GM12878 (cell line): ENCODE data around the gene AP4E1. TPM values are rescaled to one million over a fixed set of nuclear protein-coding genes. Genes with fewer than 3 reads are reported as not detected.

Experiments used
- ATAC-seq: fragments of 200-7000 bp; cut with Tn5 transposase; 3 replicates; pipeline ENCODE4 v1.9.1; 2020; ENCODE audit warnings: mild to moderate bottlenecking, moderate library complexity
- BruUV-seq: library from RNA; stranded (reverse); fragments of 400-500 nt; replicated peaks from 2 replicates; lab custom pipeline; 2021; lab: Mats Ljungman, UMichigan
- CTCF ChIA-PET: fragments of 300-600 bp; sonication (Branson Sonifier 250); formaldehyde crosslinking; extraction: SDS; loops from one replicate; lab custom pipeline; 2021; ENCODE audit warnings: inconsistent platforms; lab: Yijun Ruan, JAX
- POLR2A ChIA-PET: fragments of 350-600 bp; formaldehyde crosslinking; extraction: SDS; loops from one replicate; lab custom pipeline; 2021; ENCODE audit warnings: inconsistent platforms; lab: Charles Lee
- RAD21 ChIA-PET: fragments of 300-600 bp; sonication (Branson Sonifier 250); formaldehyde crosslinking; loops from one replicate; lab custom pipeline; 2023; ENCODE audit warnings: antibody characterized with exemption; ENCODE audit not compliant: unreplicated experiment; lab: Charles Lee
- SMC1A ChIA-PET: fragments of 300-600 bp; sonication (Branson Sonifier 250); formaldehyde crosslinking; loops from one replicate; lab custom pipeline; 2023; ENCODE audit not compliant: unreplicated experiment, uncharacterized antibody; lab: Charles Lee
- DNase-seq: peaks from one replicate; pipeline ENCODE4 v3.0.0-alpha.2; 2011; ENCODE audit warnings: low read depth, low spot score
- FAIRE-seq: peaks from 3 replicates; lab custom pipeline; 2011; peaks lifted over from hg19 to GRCh38; lab: Jason Lieb, UNC
- H2AFZ ChIP-seq: 2 replicates; pipeline ENCODE4 v1.6.0; 2011; ENCODE audit warnings: low read depth, low read length, control low read depth; ENCODE audit not compliant: control insufficient read depth
- H3K27ac ChIP-seq: 2 replicates; pipeline ENCODE4 v1.5.1; 2011; ENCODE audit warnings: control low read depth; ENCODE audit not compliant: control insufficient read depth, insufficient read depth
- H3K27me3 ChIP-seq, 2 experiments: replicated peaks in 1 of 2; 2 replicates each; pipeline versions ENCODE4 v1.6.0 to v1.6.1; 2011; ENCODE audit warnings: low read length in 1 of 2; ENCODE audit not compliant: control insufficient read depth in 2 of 2, insufficient read depth in 2 of 2
- H3K36me3 ChIP-seq, 2 experiments: 2 replicates each; pipeline ENCODE4 v1.5.1; 2011; ENCODE audit warnings: low read length in 1 of 2; ENCODE audit not compliant: control insufficient read depth in 2 of 2, insufficient read depth in 2 of 2
- H3K4me1 ChIP-seq: 2 replicates; pipeline ENCODE4 v1.6.1; 2011; ENCODE audit warnings: mild to moderate bottlenecking, low read length, moderate library complexity, mixed read lengths; ENCODE audit not compliant: control insufficient read depth, insufficient read depth
- H3K4me2 ChIP-seq: 2 replicates; pipeline ENCODE4 v1.6.0; 2011; ENCODE audit warnings: control low read depth; ENCODE audit not compliant: control insufficient read depth, insufficient read depth
- H3K4me3 ChIP-seq: fragments of 200-600 bp; sonication (generic); 2 replicates; pipeline ENCODE4 v1.5.1; 2016
- H3K79me2 ChIP-seq: 2 replicates; pipeline ENCODE4 v1.6.0; 2011; ENCODE audit warnings: low read length; ENCODE audit not compliant: control insufficient read depth, insufficient read depth
- H3K9ac ChIP-seq: 2 replicates; pipeline ENCODE4 v1.8.0; 2011; ENCODE audit warnings: low read length, control low read depth, mixed read lengths; ENCODE audit not compliant: control insufficient read depth, insufficient read depth
- H3K9me3 ChIP-seq: replicated peaks from 3 replicates; pipeline ENCODE4 v1.5.1; 2011; ENCODE audit warnings: mild to moderate bottlenecking, low read length; ENCODE audit not compliant: control insufficient read depth, insufficient read depth
- H4K20me1 ChIP-seq: 2 replicates; pipeline ENCODE4 v1.6.0; 2011; ENCODE audit not compliant: control insufficient read depth, insufficient read depth
- CEBPZ ChIP-seq: fragments of 150-350 bp; IDR thresholded peaks from 2 replicates; pipeline ENCODE4 v1.6.1; 2016; ENCODE audit warnings: low read depth, low read length
- IKZF1 ChIP-seq: fragments of 450-650 bp; conservative IDR thresholded peaks from 2 replicates; pipeline ENCODE4 v1.6.1; 2017; ENCODE audit warnings: antibody characterized with exemption, mild to moderate bottlenecking
- MYB ChIP-seq: fragments of 150-350 bp; IDR thresholded peaks from 2 replicates; pipeline ENCODE4 v1.6.1; 2014; ENCODE audit warnings: mild to moderate bottlenecking, low read depth, low read length, borderline replicate concordance
- SMARCA5 ChIP-seq: fragments of 450-650 bp; IDR thresholded peaks from 2 replicates; pipeline ENCODE4 v1.6.1; 2017; ENCODE audit warnings: mild to moderate bottlenecking
- TCF12 ChIP-seq: IDR thresholded peaks from 2 replicates; pipeline ENCODE4 v1.6.1; 2011; ENCODE audit warnings: low read depth, mild to moderate bottlenecking, low read length
- WRNIP1 ChIP-seq: IDR thresholded peaks from 2 replicates; pipeline ENCODE4 v1.6.1; 2011; ENCODE audit warnings: low read depth, low read length, improper control_type of control experiment, borderline replicate concordance
- WGBS: methylation state at CpG from one replicate; pipeline ENCODE4 v1.1.6; 2016; ENCODE audit warnings: low lambda C conversion rate; ENCODE audit not compliant: insufficient replicate concordance, insufficient coverage; ENCODE audit errors: missing lambda C conversion rate; 5-methylcytosine and 5-hydroxymethylcytosine counted together
- in situ Hi-C: fragments of 300-500 bp; cut with MboI; formaldehyde crosslinking; loops from 9 replicates; pipeline ENCODE4 v1.14.3; 2018; ENCODE audit warnings: mixed read lengths
- intact Hi-C: fragments of 100-400 bp; cut with micrococcal nuclease; formaldehyde crosslinking; loops from one replicate; pipeline ENCODE4 v1.14.2; 2022; ENCODE audit not compliant: unreplicated experiment
- polyA plus RNA-seq, 11 experiments: library from polyadenylated mRNA; depleted of rRNA in 4 of 11; unstranded in 6 of 11; stranded (reverse) in 5 of 11; fragments of >200 nt; fragmentation: Nextera tagmentation in 4 of 11; fragmentation: Illumina TruSeq in 1 of 11; extraction: Ambion mirVana in 4 of 11; extraction: Trizol in 1 of 11; gene quantifications; 1 replicate in 1 of 11; 2 replicates in 10 of 11; pipeline versions ENCODE4 v1.2.1 to v1.2.3, GENCODE V29; 2011 to 2016; ENCODE audit warnings: inconsistent platforms in 2 of 11, missing spikeins in 2 of 11, low read depth in 1 of 11
- total RNA-seq, 4 experiments: library from RNA; depleted of rRNA in 3 of 4; stranded (reverse); fragments of >200 nt in 3 of 4; fragmentation: Illumina TruSeq in 1 of 4; extraction: Trizol in 1 of 4; gene quantifications; 2 replicates each; pipeline versions ENCODE4 v1.2.1 to v1.2.3, GENCODE V29; 2013 to 2021

The AP4E1 gene
- total and polyA plus RNA-seq, 10 of the 15 experiments (the other 5 are each of a cell fraction or from before 2014, with no cell fraction given): 1.2 to 11.4 (median 6.7) TPM

- ChIA-PET CTCF (no interaction called here), RAD21 (no interaction called here), POLR2A (no interaction called here), SMC1A (no interaction called here)
- Histone ChIP-seq H3K27me3 (no peaks in the 10 kb centered on the region), H3K9me3 (no peaks in the 10 kb centered on the region), H3K4me1 (no peaks in the 10 kb centered on the region), H4K20me1 (no peaks in the 10 kb centered on the region), H3K4me2 (no peak overlapping the region), H3K9ac (no peak overlapping the region), H2AFZ (no peak overlapping the region), H3K27ac (no peak overlapping the region), H3K4me3 (no peak overlapping the region), H3K79me2 (no peaks in the 10 kb centered on the region), H3K36me3 (peaks cover 0 to 2% of the 10 kb centered on the region in 2 experiments; a peak in 1 of 4 replicates)
- in situ Hi-C loops: no loop called here
- TF ChIP-seq MYB: no peak
- no peak for TF ChIP-seq SMARCA5
- no peak for TF ChIP-seq IKZF1
- no peak for TF ChIP-seq TCF12
- no peak for TF ChIP-seq CEBPZ
- TF ChIP-seq WRNIP1: no peak
- 86% methylated on average over 4 of the region's 4 CpGs for WGBS
- no TSS peak for BruUV-seq
- ATAC-seq: no peak
- FAIRE-seq: no peak
- DNase-seq: no peak
- intact Hi-C loops: no loop called here
These were observed 30.0 kb downstream of the AP4E1 start for GRCh38 chr15:50938525-50938924.
